ENCODE measurements around the gene RELT.
"Not testable (repeated sequence)": the region's sequence is repeated elsewhere in the genome, so short reads cannot be mapped to it uniquely, and the experiment has no call there.

Gene RELT

DNA sequence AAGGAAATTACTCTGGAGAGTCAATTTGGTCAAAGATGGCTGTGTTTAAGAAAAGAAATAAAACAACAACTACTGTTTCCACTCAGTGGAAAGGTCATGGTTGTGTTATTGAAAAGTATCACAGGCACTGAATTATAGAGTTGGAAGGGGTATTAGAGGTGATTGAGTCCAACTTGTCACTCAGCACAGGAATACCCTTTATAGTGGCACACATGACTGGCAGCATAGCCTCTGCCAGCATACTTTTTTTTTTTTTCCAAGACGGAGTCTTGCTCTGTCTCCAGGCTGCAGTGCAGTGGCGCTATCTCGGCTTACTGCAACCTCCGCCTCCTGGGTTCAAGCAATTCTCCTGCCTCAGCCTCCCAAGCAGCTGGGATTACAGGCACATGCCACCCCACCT, 60.7 kb downstream of the RELT start:
- not testable (repeated sequence) for DNase-seq (ENCODE audit: low spot score)

- no peak for DNase-seq (ENCODE audit: low spot score)
Observed at GRCh38 chr11:73439002-73439843, 63.0 kb downstream of the RELT start.

- DNase-seq (ENCODE audit: low spot score), result no peak
Observed at GRCh38 chr11:73445980-73446379, 69.8 kb downstream of the RELT start.

GRCh38 chr11:73446766-73447165, 70.6 kb downstream of the RELT start:
- DNase-seq (ENCODE audit: low spot score), result no peak
